Fibroblast of pulmonary artery (primary cell): Measurements from ENCODE around the gene FHIT.
"Not testable (repeated sequence)": the region's sequence is repeated elsewhere in the genome, so short reads cannot be mapped to it uniquely, and the experiment has no call there.

Experiments
- DNase-seq: peaks from one replicate; pipeline ENCODE4 v3.0.0-alpha.2; 2010; ENCODE audit warnings: low read depth
- H3K4me3 ChIP-seq: replicated peaks from 2 replicates; pipeline ENCODE4 v1.5.1; 2011; ENCODE audit warnings: low read depth, mild to moderate bottlenecking, control low read depth, low read length, moderate library complexity
- TF ChIP-seq, protein P1 (sequence below): IDR thresholded peaks from 2 replicates; pipeline ENCODE4 v1.5.1; 2011; ENCODE audit warnings: mild to moderate bottlenecking, control low read depth, low read length, inconsistent platforms; ENCODE audit errors: missing control alignments

Gene FHIT

DNA sequence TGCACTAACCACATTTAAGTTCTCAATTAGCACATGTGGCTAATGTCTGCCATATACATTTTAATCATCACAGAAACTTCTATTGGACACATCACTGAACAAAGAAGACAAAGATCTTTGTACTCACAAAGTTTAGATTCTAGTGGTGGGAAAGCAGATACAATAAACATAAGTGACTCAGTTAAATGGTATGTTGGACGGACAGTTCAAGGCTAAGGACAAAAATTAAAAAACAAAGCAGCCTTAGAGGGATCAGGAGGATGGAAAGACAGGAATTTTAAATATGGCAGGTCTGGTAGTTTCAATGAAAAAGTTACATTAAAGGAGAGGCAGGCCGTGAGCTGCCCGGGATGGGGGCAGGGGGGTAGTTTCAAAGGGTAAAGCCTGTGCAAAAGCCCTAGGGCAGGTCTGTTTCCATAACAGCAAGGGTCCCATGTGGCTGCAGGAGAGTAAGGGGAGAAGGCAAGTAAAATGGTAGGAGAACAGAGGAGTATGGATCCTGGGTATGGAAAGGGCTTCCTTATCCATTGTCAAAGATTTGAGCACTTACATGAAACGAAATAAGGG, 220.7 kb downstream of the FHIT start:
- H3K4me3 ChIP-seq: no peak overlapping the region
- TF ChIP-seq, protein P1, sequence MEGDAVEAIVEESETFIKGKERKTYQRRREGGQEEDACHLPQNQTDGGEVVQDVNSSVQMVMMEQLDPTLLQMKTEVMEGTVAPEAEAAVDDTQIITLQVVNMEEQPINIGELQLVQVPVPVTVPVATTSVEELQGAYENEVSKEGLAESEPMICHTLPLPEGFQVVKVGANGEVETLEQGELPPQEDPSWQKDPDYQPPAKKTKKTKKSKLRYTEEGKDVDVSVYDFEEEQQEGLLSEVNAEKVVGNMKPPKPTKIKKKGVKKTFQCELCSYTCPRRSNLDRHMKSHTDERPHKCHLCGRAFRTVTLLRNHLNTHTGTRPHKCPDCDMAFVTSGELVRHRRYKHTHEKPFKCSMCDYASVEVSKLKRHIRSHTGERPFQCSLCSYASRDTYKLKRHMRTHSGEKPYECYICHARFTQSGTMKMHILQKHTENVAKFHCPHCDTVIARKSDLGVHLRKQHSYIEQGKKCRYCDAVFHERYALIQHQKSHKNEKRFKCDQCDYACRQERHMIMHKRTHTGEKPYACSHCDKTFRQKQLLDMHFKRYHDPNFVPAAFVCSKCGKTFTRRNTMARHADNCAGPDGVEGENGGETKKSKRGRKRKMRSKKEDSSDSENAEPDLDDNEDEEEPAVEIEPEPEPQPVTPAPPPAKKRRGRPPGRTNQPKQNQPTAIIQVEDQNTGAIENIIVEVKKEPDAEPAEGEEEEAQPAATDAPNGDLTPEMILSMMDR: no peak
- DNase-seq: peak; percentile 0

GRCh38 chr3:61029194-61029593, 222.1 kb downstream of the FHIT start:
- DNase-seq: no peak
- no peak overlapping the region for H3K4me3 ChIP-seq
- TF ChIP-seq, protein P1: no peak

GRCh38 chr3:61018807-61019206, 232.4 kb downstream of the FHIT start:
- no peak overlapping the region for H3K4me3 ChIP-seq
- TF ChIP-seq, protein P1: no peak
- DNase-seq: no peak

- H3K4me3 ChIP-seq, DNase-seq: not testable (repeated sequence)
These were observed 234.2 kb downstream of the FHIT start for GRCh38 chr3:61017028-61017427.

DNA sequence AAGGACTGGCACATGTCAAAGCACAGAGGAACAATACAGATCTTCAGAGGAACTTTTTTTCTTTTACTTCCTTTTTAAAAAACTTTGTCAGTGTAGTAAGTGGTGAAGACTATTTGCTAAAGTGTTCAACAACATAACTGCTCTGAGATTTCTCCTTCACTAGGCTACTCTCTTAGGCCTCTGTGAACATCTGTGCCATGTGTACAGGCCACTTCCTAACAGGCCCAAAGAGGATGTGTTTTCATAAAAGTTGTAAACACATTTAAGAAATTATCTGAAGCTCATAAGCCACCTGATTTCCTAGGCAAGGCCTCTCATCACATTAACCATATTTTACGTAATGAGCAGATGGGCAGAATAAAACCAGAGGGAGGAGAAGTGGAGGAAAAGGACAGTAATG, 235.4 kb downstream of the FHIT start:
- no peak overlapping the region for H3K4me3 ChIP-seq
- DNase-seq: no peak
- TF ChIP-seq, protein P1: no peak

- TF ChIP-seq, protein P1: no peak
- no peak overlapping the region for H3K4me3 ChIP-seq
- DNase-seq: no peak
These were observed 235.8 kb downstream of the FHIT start for GRCh38 chr3:61015408-61015807.

GRCh38 chr3:61008998-61009380, 242.3 kb downstream of the FHIT start:
- no peak for DNase-seq
- TF ChIP-seq, protein P1: no peak
- no peak overlapping the region for H3K4me3 ChIP-seq
